GM21528 (cell line): ENCODE data around the gene HSPA12B.

Experiments used
- ATAC-seq: cut with Tn5 transposase; IDR thresholded peaks from one replicate; pipeline ENCODE4 v1.9.1; 2021; ENCODE audit warnings: mild to moderate bottlenecking, moderate library complexity; ENCODE audit not compliant: unreplicated experiment, low FRiP score

Gene HSPA12B

GRCh38 chr20:3800878-3801260 is 68.4 kb downstream of the HSPA12B start:
- ATAC-seq, result no peak

GRCh38 chr20:3801299-3801698 is 68.8 kb downstream of the HSPA12B start:
- ATAC-seq, result no peak

- ATAC-seq, result no peak
Observed at GRCh38 chr20:3801846-3802245, 69.4 kb downstream of the HSPA12B start.
